Mononuclear cell (primary cell): ENCODE data around the gene TSPO. TPM values are rescaled to one million over a fixed set of nuclear protein-coding genes. Genes with fewer than 3 reads are reported as not detected.

ENCODE experiments used
- H3K27me3 ChIP-seq: 2 replicates; pipeline ENCODE4 v1.6.0; 2011; ENCODE audit warnings: low read length, control low read depth; ENCODE audit not compliant: insufficient read depth
- H3K4me1 ChIP-seq: 2 replicates; pipeline ENCODE4 v1.5.1; 2011; ENCODE audit warnings: mild to moderate bottlenecking, low read length, control low read depth; ENCODE audit not compliant: insufficient read depth
- H3K4me3 ChIP-seq: 2 replicates; pipeline ENCODE4 v1.5.1; 2011; ENCODE audit warnings: mild to moderate bottlenecking, low read length, moderate library complexity
- H3K9me3 ChIP-seq: 2 replicates; pipeline ENCODE4 v1.5.1; 2011; ENCODE audit warnings: low read depth, mild to moderate bottlenecking, control low read depth, low read length
- total RNA-seq: library from RNA; depleted of rRNA; stranded (reverse); fragments of >200 nt; gene quantifications from one replicate; pipeline ENCODE4 v1.2.3, GENCODE V29; 2012

TSPO gene
- total RNA-seq, 1 donor = 217 TPM

DNA sequence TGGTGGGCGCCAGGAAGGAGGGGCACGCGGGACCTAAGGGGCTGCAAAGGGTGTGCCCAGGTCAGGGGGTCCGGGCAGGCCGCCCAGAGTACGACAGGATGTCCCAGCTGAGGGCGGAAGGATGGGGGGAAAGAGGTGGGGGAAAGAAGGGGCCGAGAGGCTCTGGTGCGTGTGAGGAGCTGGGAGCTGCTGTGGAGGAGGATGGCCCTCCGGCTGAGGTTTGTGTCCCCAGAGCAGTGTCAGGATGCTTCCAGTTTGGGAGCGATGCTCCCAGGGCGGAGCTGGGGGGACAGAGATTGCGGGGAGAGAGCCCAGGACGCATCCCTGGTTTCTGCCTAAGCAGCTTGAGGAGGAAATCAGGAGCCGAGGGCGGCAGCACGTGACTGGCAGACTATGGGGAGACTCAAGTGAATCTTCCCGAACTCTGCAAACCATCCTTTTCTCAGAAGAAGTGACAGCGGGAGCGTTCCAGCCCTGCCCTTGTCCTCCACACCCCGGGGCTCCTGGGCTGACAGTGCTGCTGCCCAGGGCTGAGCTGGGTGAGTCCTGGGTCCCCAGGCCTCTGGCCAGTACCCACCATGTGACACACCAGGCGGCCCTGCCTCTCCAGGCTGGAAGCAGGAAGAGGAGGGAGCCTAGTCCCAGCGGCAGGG lies 55.3 kb downstream of the TSPO start:
- Histone ChIP-seq H3K4me3 (no peak overlapping the region), H3K4me1 (no peaks in the 10 kb centered on the region), H3K27me3 (no peaks in the 10 kb centered on the region), H3K9me3 (no peaks in the 10 kb centered on the region)

DNA sequence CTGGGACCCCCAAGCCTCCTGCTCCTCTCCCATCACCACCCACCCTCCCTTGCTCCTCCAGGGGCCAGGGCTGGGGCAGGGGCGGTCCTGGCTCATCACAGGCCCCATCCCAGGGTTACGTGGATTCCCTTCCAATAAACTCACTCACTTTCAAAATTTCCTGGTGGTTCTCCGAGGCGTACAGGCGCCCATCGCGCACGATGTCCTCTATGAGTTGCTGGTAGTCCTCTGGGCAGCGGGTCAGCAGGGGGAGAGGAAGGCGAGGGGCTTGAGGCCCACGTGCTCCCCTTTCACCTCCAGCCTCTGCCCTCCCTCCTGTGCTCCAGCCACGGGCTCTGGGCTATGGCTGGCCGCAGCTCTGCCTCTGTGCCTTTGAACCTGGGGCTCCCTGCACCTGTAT lies 56.0 kb downstream of the TSPO start:
- Histone ChIP-seq H3K9me3 (no peaks in the 10 kb centered on the region), H3K4me3 (no peak overlapping the region)

DNA sequence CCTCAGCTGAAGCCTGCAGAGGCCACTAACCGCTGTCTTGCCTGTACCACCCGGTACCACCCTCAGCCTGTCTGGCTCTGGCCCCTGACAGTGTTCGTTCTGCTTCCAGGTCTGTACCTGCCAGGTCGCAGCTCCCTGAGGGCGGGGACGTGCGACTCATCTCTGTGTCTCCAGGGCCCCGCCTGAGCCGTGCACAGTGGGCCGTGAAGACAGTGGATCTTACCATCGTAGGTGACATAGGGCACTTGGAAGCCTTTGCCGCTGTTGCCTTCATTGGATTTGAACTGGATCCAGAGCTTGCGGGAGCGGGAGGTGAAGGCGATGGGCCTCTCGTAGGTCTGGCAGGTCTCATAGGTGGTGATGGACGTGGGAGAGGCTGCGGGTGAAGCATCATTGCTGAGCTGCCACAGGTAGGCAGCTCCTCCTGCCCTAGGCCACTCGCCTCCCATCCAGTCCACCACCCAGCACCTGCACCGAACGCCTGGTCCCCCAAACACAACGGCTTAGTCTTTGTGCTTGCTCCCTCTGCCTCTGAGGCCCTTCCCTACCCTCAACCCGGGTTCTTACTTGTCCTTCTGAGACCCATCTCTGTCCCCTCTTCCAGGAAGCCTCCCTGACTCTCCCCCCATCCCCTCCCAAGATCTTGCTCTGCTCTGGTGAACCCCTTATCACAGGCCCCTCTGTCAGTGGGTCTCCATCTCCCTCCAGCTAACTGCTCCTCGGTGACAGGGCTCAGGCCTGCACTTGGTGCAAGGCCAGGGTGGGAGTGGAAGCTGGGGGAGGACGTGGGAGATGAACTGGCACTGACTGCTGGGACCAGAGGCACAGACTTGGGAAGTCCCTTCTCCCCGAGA lies 56.7 kb downstream of the TSPO start:
- Histone ChIP-seq H3K27me3 (no peaks in the 10 kb centered on the region), H3K4me3 (no peak overlapping the region), H3K4me1 (no peaks in the 10 kb centered on the region), H3K9me3 (no peaks in the 10 kb centered on the region)

More for the DNA sequence above, 56.0 kb downstream of the TSPO start:
- no peaks in the 10 kb centered on the region for H3K4me1 ChIP-seq
- H3K27me3 ChIP-seq = no peaks in the 10 kb centered on the region

DNA sequence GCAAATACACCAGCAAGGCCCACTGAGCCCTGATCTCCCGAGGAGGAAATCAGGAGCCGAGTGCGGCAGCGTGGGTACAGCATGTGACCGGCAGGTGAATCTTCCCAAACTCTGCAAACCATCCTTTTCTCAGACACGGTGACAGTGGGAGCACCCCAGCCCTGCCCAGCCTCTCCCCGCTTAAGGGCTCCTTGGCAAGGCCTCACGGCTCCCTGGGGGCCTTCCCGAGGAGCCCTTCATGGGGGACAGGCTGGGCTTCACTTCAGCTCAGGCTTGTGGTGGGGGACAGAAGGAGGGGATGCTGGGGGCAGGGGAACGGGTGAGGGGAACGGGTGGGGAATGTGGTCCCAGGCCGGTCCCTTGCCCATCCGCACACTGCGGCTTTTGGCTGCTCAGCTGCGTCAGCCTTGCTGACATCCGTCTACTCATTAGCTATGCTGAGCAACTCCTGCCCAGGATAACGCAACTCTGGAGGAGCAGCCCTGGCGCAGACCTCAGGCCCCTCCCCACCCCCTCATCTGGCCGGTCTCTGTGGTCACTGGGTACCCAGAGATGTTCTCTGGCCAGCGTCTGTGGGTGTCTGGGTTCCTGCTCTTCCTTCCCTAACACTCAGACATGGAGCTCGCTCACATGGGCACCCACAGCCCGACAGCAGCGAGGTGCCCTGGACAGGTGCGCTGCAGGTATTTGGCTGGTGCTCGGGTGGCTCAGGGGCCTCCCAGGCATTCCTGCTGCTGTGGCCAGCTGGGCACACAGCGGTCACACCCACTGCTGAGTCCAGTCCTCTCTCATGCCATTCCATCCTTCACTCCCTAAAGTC lies 57.6 kb downstream of the TSPO start:
- Histone ChIP-seq H3K9me3 (no peaks in the 10 kb centered on the region), H3K27me3 (no peaks in the 10 kb centered on the region), H3K4me1 (no peaks in the 10 kb centered on the region)

DNA sequence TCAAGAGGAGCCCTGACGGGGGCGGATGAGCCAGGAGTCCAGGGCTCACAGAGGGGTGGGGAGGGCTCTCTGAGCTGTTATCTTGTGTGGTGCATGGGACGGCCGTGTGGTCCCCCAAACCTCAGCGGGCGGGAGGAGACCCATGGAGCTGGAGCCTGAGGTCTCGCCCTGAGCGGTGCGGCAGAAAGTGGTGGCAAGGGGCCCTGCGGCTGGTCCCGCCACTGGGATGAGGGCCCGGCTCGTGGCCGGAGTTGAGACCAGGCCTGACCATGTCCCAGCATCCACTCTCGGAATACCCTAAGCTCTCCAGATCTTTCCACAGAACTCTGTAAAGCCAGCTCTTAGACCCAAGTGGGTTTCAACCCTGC lies 58.1 kb downstream of the TSPO start:
- Histone ChIP-seq H3K4me1 (no peaks in the 10 kb centered on the region), H3K4me3 (no peak overlapping the region), H3K9me3 (no peaks in the 10 kb centered on the region), H3K27me3 (no peaks in the 10 kb centered on the region)

More for the DNA sequence above, 57.6 kb downstream of the TSPO start:
- H3K4me3 ChIP-seq = no peak overlapping the region

DNA sequence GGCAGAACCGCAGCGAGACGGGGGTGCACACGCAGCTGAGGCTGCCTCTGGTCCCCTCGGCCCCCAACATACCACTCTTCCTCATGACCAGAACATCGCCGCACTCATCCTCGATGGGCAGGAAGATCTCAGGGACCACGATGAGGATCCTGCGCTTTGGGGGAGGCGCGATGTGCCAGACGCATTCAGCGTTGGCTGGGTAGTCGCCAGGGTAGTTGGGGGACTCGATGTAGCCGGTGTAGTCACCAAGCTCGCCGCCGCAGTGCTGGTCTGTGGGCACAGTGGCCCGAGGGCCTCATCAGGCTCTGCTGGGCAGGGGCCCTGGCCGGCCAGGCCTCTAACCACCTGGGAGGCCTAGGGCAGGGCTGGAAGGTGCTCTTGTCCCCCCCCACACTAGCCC lies 58.6 kb downstream of the TSPO start:
- Histone ChIP-seq H3K4me1 (no peaks in the 10 kb centered on the region), H3K4me3 (no peak overlapping the region), H3K27me3 (no peaks in the 10 kb centered on the region), H3K9me3 (no peaks in the 10 kb centered on the region)

DNA sequence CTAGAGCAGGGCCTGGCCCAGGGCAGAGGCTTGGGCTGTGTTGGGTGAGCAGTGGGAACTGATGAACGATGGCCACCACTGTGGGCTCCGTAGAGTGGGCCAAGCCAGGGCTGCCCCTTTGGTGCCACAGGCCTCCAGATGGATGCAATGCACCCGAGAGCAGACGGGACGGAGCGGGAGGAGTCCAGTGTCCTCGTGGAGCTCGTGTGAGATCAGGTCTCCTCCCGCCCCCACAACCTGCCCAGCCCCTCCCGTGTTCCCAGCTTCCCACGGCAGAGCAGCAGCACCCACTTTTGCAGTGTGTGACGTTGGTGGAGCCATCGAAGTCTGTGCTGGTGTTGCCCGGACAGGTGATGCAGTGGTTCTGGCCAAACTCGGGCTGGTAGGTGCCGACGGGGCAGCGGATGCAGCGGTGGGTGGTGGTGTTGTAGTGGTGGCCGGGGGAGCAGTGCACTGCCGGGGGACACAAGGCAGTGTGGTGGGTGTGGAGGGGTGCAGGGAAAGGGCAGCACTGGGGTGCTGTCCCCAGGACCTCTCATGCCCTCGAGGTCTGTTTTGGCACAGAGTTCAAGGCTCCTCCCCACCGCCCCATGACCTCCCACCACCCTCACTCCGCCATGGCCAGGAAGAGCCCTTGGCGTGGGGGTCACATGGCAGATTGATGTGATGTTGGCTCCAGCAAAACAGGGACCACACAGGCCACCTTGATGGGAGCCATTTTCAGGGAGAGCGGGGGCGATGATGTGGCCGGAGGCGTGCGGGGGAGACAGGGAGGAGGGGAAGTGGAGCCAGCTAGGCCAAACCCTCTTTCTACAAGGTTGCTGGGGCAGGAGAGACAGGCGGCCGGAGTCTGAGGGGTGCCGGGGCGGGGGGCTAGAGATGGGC lies 59.5 kb downstream of the TSPO start:
- H3K4me3 ChIP-seq = no peak overlapping the region

DNA sequence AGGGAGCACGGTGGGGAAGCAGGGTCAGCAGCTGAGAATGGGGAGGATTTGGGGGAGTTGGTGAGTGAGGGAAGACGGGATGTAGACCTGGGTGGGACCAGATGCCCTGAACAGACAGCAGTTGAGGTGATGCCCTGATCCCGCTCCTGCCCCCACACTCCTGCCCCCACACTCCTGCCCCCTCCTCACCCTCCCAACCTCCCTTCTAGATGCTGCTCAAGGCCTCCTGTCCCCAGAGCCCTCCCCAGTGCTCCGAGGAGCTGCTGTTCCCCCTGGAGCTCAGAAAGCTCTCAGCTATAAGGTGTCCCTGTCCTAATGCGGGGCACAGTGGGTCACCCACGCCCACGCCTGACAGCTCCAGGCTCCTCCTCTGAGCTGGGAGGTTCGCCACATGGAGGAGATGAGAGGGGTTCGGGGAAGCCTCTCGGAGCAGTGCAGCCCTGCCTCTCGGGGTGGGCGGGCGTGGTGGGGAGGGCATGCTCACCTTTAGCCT lies 60.6 kb downstream of the TSPO start:
- no peaks in the 10 kb centered on the region for H3K9me3 ChIP-seq
- no peaks in the 10 kb centered on the region for H3K4me1 ChIP-seq
- H3K27me3 ChIP-seq = no peaks in the 10 kb centered on the region
- no peak overlapping the region for H3K4me3 ChIP-seq

More for the DNA sequence above, 59.5 kb downstream of the TSPO start:
- Histone ChIP-seq H3K9me3 (no peaks in the 10 kb centered on the region), H3K4me1 (no peaks in the 10 kb centered on the region), H3K27me3 (no peaks in the 10 kb centered on the region)

DNA sequence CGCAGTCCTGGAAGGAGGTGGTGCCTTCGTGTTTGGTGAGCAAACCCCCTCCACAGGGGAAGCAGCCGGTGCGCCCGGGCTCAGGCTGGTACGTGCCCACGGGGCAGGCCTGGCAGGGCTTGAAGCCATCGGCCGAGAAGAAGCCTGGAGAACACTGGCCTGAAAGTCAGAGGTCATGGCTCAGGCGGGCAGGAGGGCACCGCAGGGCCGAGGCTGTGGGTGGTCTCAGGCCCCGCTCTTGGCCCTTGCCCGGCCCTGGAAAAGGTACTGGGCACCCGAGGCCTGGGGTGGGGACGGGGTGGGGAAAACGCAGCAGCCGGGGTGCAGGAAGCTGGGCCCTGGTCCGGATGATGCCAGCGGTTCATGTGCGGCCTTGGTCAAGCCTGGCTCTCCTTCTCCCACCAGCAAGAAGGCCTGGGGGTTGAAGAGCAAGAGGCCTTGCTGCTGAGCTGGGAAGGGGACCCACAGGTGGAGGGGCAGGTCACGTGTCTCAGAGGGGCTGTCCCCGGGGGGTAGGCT lies 61.1 kb downstream of the TSPO start:
- Histone ChIP-seq H3K9me3 (no peaks in the 10 kb centered on the region), H3K4me1 (no peaks in the 10 kb centered on the region), H3K4me3 (no peak overlapping the region), H3K27me3 (no peaks in the 10 kb centered on the region)

Other genes starting within 250 kb of the TSPO start
- 45.4 TPM for gene PACSIN2, start 136.4 kb upstream of the TSPO start, total RNA-seq
- 2.8 TPM for gene TTLL1, start 62.2 kb upstream of the TSPO start, total RNA-seq
- gene BIK, start 40.8 kb upstream of the TSPO start, total RNA-seq = 2.1 TPM
- 5.1 TPM for gene MCAT, start 8.2 kb upstream of the TSPO start, total RNA-seq
- 4.3 TPM for gene TTLL12, start 35.6 kb downstream of the TSPO start, total RNA-seq
- gene SCUBE1, start 191.8 kb downstream of the TSPO start, total RNA-seq = 0.94 TPM